Measurements from ENCODE around the gene KLRB1. TPM values are rescaled to one million over a fixed set of nuclear protein-coding genes. Genes with fewer than 3 reads are reported as not detected.

KLRB1 gene
- total and polyA plus RNA-seq, 2 of the 13 experiments (the other 11 are each of a cell fraction or from before 2014, with no cell fraction given) = not detected

- TF ChIP-seq HINFP (CRISPR knock-in tag; IDR thresholded peaks at IDR 0.05; ENCODE audit: low read depth) (no peak; the same call in 1 of the 2 replicates), KAT8 (CRISPR knock-in tag; IDR thresholded peaks at IDR 0.05) (peak; percentile 83), RAD51 (IDR thresholded peaks at IDR 0.05; ENCODE audit: borderline replicate concordance) (no peak), TGIF2 (CRISPR knock-in tag; IDR thresholded peaks at IDR 0.05) (peak; percentile 69; the same call in 1 of the 2 replicates), BRCA1 (CRISPR knock-in tag; IDR thresholded peaks at IDR 0.05) (no peak), GTF3A (CRISPR knock-in tag; conservative IDR thresholded peaks at IDR 0.05) (no peak), RARA (CRISPR knock-in tag; IDR thresholded peaks at IDR 0.05) (no peak), FOXA3 (CRISPR knock-in tag; IDR thresholded peaks at IDR 0.05) (no peak; the same call in 1 of the 2 replicates), ZGPAT (CRISPR knock-in tag; IDR thresholded peaks at IDR 0.05) (peak; percentile 73; the same call in 1 of the 2 replicates), MXD1 (CRISPR knock-in tag; IDR thresholded peaks at IDR 0.05) (peak; percentile 82; the same call in 1 of the 2 replicates), RFX1 (IDR thresholded peaks at IDR 0.05) (no peak), CBX1 (IDR thresholded peaks at IDR 0.05; ENCODE audit: low read depth) (no peak), MEF2D (CRISPR knock-in tag; IDR thresholded peaks at IDR 0.05) (no peak; the same call in 1 of the 2 replicates), ZNF224 (CRISPR knock-in tag; IDR thresholded peaks at IDR 0.05) (0 out of 2 replicates have a peak, but pooled peaks have one; percentile 42), HNF4G (IDR thresholded peaks at IDR 0.05; ENCODE audit: borderline replicate concordance, low read depth, low read length) (no peak), HNF4G (CRISPR knock-in tag; IDR thresholded peaks at IDR 0.05; ENCODE audit: borderline replicate concordance, low read depth) (no peak), ZFP36L1 (CRISPR knock-in tag; IDR thresholded peaks at IDR 0.05) (peak; percentile 98), ZUFSP (CRISPR knock-in tag; IDR thresholded peaks at IDR 0.05; ENCODE audit: borderline replicate concordance) (no peak), HDAC6 (IDR thresholded peaks at IDR 0.05; ENCODE audit: low read depth, low read length) (no peak), ZNF343 (CRISPR knock-in tag; IDR thresholded peaks at IDR 0.05) (peak; percentile 95)
- TF ChIP-seq, protein P1, sequence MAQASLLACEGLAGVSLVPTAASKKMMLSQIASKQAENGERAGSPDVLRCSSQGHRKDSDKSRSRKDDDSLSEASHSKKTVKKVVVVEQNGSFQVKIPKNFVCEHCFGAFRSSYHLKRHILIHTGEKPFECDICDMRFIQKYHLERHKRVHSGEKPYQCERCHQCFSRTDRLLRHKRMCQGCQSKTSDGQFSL (CRISPR knock-in tag; IDR thresholded peaks at IDR 0.05) = peak; percentile 93
These were observed 40.3 kb upstream of the KLRB1 start (continued) for GRCh38 chr12:9647825-9648700.

Measured in HepG2 (cell line).